PC-9 (cell line): Measurements from ENCODE around the gene GALNT5.

Experiments
- CTCF ChIP-seq: fragments of 200-600 bp; sonication (generic); conservative IDR thresholded peaks from 2 replicates; pipeline ENCODE4 v1.6.1; 2017; ENCODE audit warnings: mixed run types, antibody characterized with exemption, mild to moderate bottlenecking, moderate library complexity
- EZH2 ChIP-seq: fragments of 200-600 bp; sonication (generic); IDR thresholded peaks from 2 replicates; pipeline ENCODE4 v1.8.0; 2017; ENCODE audit warnings: antibody characterized with exemption, low read depth

GRCh38 chr2:157264099-157264498, 6.6 kb downstream of the GALNT5 start:
- TF ChIP-seq CTCF (no peak), EZH2 (no peak)
